Hepatocyte (in vitro differentiated cells): ENCODE measurements around the gene FYN. TPM values are rescaled to one million over a fixed set of nuclear protein-coding genes. Genes with fewer than 3 reads are reported as not detected.
A peak's percentile ranks its signal among the peaks of the same experiment; 100 is the strongest.

Experiments used
- DNase-seq: peaks from one replicate; pipeline ENCODE4 v3.0.0-alpha.2; 2016; ENCODE audit warnings: low spot score
- H2AFZ ChIP-seq: fragments of 200-600 bp; sonication (generic); 2 replicates; pipeline ENCODE4 v1.6.0; 2016; ENCODE audit warnings: antibody characterized with exemption, mild to moderate bottlenecking
- H3K27ac ChIP-seq: fragments of 200-600 bp; sonication (generic); 2 replicates; pipeline ENCODE4 v1.5.1; 2016; ENCODE audit warnings: mild to moderate bottlenecking
- H3K27me3 ChIP-seq: fragments of 200-600 bp; sonication (generic); 2 replicates; pipeline ENCODE4 v1.6.1; 2016
- H3K36me3 ChIP-seq: fragments of 200-600 bp; sonication (generic); replicated peaks from 2 replicates; pipeline ENCODE4 v1.5.1; 2016; ENCODE audit warnings: low read depth; ENCODE audit not compliant: insufficient read depth
- H3K4me1 ChIP-seq: fragments of 200-600 bp; sonication (generic); 2 replicates; pipeline ENCODE4 v1.5.1; 2016; ENCODE audit warnings: mild to moderate bottlenecking, moderate library complexity; ENCODE audit not compliant: insufficient read depth
- H3K4me2 ChIP-seq: fragments of 200-600 bp; sonication (generic); 2 replicates; pipeline ENCODE4 v1.6.0; 2016
- H3K4me3 ChIP-seq: fragments of 200-600 bp; sonication (generic); 2 replicates; pipeline ENCODE4 v1.5.1; 2016; ENCODE audit warnings: mild to moderate bottlenecking
- H3K79me2 ChIP-seq: fragments of 200-600 bp; sonication (generic); 2 replicates; pipeline ENCODE4 v1.6.0; 2017; ENCODE audit warnings: mild to moderate bottlenecking
- H3K9me2 ChIP-seq: fragments of 200-600 bp; sonication (generic); replicated peaks from 2 replicates; pipeline ENCODE4 v1.6.0; 2017; ENCODE audit warnings: mild to moderate bottlenecking; ENCODE audit not compliant: insufficient read depth
- H3K9me3 ChIP-seq: fragments of 200-600 bp; sonication (generic); 2 replicates; pipeline ENCODE4 v1.5.1; 2016; ENCODE audit warnings: low read depth, mild to moderate bottlenecking
- H4K20me1 ChIP-seq: fragments of 200-600 bp; sonication (generic); 2 replicates; pipeline ENCODE4 v1.6.0; 2016; ENCODE audit warnings: mild to moderate bottlenecking; ENCODE audit not compliant: insufficient read depth, poor library complexity, severe bottlenecking
- CTCF ChIP-seq: fragments of 200-600 bp; sonication (generic); IDR thresholded peaks from 2 replicates; pipeline ENCODE4 v1.5.1; 2016; ENCODE audit warnings: antibody characterized with exemption, mild to moderate bottlenecking; ENCODE audit not compliant: poor library complexity
- EZH2 ChIP-seq: fragments of 200-600 bp; sonication (generic); IDR thresholded peaks from 2 replicates; pipeline ENCODE4 v1.6.1; 2016; ENCODE audit warnings: antibody characterized with exemption, mild to moderate bottlenecking, borderline replicate concordance
- EZH2phosphoT487 ChIP-seq: fragments of 200-600 bp; sonication (generic); IDR thresholded peaks from one replicate; pipeline ENCODE4 v1.6.1; 2018; ENCODE audit warnings: antibody characterized with exemption, mild to moderate bottlenecking, low read depth, moderate library complexity; ENCODE audit not compliant: unreplicated experiment, severe bottlenecking
- WGBS: methylation state at CpG from one replicate; pipeline ENCODE4 v1.1.6; 2016; ENCODE audit warnings: low lambda C conversion rate; ENCODE audit errors: missing lambda C conversion rate; 5-methylcytosine and 5-hydroxymethylcytosine counted together
- polyA plus RNA-seq: library from polyadenylated mRNA; unstranded; fragments of >200 nt; fragmentation: Nextera tagmentation; extraction: Ambion mirVana; gene quantifications from 2 replicates; pipeline ENCODE4 v1.2.1, GENCODE V29; 2016
- total RNA-seq: library from RNA; depleted of rRNA; stranded (reverse); fragments of >200 nt; gene quantifications from 2 replicates; pipeline ENCODE4 v1.2.3, GENCODE V29; 2014

Gene FYN
- total and polyA plus RNA-seq, 2 experiments from 2014 or later, result 40.0 to 70.1 TPM

- no peak overlapping the region for H3K4me3 ChIP-seq
- peak overlapping the region; percentile 13 for H2AFZ ChIP-seq
- H3K79me2 ChIP-seq, result no peaks in the 10 kb centered on the region
- no peaks in the 10 kb centered on the region for H4K20me1 ChIP-seq
- H3K36me3 ChIP-seq, result no peaks in the 10 kb centered on the region
- H3K9me2 ChIP-seq, result no peaks in the 10 kb centered on the region
- H3K27ac ChIP-seq, result no peak overlapping the region
- H3K4me1 ChIP-seq, result no peaks in the 10 kb centered on the region
- no peaks in the 10 kb centered on the region for H3K9me3 ChIP-seq
- peak overlapping the region; percentile 48 for H3K4me2 ChIP-seq
- H3K27me3 ChIP-seq, result no peaks in the 10 kb centered on the region
- no peak for DNase-seq
- no peak for TF ChIP-seq EZH2
- no peak for TF ChIP-seq CTCF
- no peak for TF ChIP-seq EZH2phosphoT487
- 98% methylated on average over 2 of the region's 2 CpGs for WGBS
Observed at GRCh38 chr6:111710439-111710838, 162.8 kb downstream of the FYN start.

DNA sequence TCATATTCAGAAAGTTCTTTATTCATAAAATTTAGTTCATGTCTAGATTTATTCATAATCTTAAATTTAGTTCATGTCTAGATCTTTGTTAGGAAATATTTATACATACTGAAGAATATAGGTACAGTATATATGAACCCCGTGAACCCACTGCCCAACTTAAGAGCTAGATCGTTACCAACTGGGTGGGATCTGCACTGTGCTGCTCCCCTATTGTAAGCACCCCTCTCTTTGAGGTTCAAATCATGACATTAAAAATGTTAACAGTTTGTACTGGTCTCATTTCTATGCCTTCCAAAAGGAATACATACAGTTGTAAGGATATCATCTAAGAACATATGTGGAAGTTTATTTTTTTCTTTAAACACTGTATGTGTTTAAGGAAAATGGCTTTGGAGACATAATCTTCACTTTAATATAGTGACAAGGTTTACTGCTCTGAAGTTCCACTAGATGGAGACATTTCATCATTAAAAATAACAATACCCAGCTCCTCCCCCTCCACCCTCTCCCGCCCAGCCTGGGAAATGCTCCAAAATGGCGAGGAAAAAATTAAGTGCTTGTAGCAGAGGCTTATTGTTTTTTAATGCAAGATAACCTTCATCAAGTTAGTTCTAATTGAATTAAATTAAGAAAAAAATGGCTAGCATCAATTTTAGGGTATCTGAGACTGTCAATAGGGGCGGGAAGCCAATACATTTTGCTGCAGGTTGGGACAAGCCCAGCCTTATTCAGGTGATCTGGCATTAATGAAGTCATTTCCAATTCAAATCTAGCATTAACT, 163.4 kb downstream of the FYN start:
- Histone ChIP-seq H3K4me1 (no peaks in the 10 kb centered on the region), H3K79me2 (no peaks in the 10 kb centered on the region), H3K36me3 (no peaks in the 10 kb centered on the region), H2AFZ (peak overlapping the region; percentile 6), H4K20me1 (no peaks in the 10 kb centered on the region), H3K9me3 (no peaks in the 10 kb centered on the region), H3K27ac (no peak overlapping the region), H3K9me2 (no peaks in the 10 kb centered on the region), H3K4me2 (peak overlapping the region; percentile 48), H3K27me3 (no peaks in the 10 kb centered on the region), H3K4me3 (no peak overlapping the region)
- TF ChIP-seq EZH2phosphoT487, result no peak
- TF ChIP-seq CTCF, result peak; percentile 79
- DNase-seq, result peak; percentile 83
- 29% methylated on average over 5 of the region's 5 CpGs for WGBS

- H3K4me1 ChIP-seq, result no peaks in the 10 kb centered on the region
- no peaks in the 10 kb centered on the region for H3K9me2 ChIP-seq
- H3K27me3 ChIP-seq, result no peaks in the 10 kb centered on the region
- H3K4me3 ChIP-seq, result no peak overlapping the region
- no peak overlapping the region for H2AFZ ChIP-seq
- no peaks in the 10 kb centered on the region for H4K20me1 ChIP-seq
- H3K36me3 ChIP-seq, result no peaks in the 10 kb centered on the region
- no peaks in the 10 kb centered on the region for H3K79me2 ChIP-seq
- WGBS, result 62% methylated on average over 3 of the region's 3 CpGs
- H3K9me3 ChIP-seq, result no peaks in the 10 kb centered on the region
- no peak overlapping the region for H3K4me2 ChIP-seq
- H3K27ac ChIP-seq, result no peak overlapping the region
- no peak for DNase-seq
- no peak for TF ChIP-seq CTCF
- no peak for TF ChIP-seq EZH2
- TF ChIP-seq EZH2phosphoT487, result no peak
Observed at GRCh38 chr6:111709201-111709600, 164.1 kb downstream of the FYN start.
